GM23248 (cell line): ENCODE data around the gene STAG1. TPM values are rescaled to one million over a fixed set of nuclear protein-coding genes. Genes with fewer than 3 reads are reported as not detected.
"Not testable (repeated sequence)": the region's sequence is repeated elsewhere in the genome, so short reads cannot be mapped to it uniquely, and the experiment has no call there.

ENCODE experiments used
- DNase-seq: peaks from one replicate; pipeline ENCODE4 v3.0.0-alpha.2; 2015
- H2AFZ ChIP-seq: fragments of 200-600 bp; sonication (generic); 2 replicates; pipeline ENCODE4 v1.6.1; 2016; ENCODE audit warnings: antibody characterized with exemption
- H3F3A ChIP-seq: fragments of 200-600 bp; sonication (generic); 2 replicates; pipeline ENCODE4 v1.6.1; 2016; ENCODE audit warnings: mild to moderate bottlenecking, antibody characterized with exemption, mixed run types; ENCODE audit not compliant: insufficient read depth
- H3K27ac ChIP-seq: fragments of 200-600 bp; sonication (generic); 2 replicates; pipeline ENCODE4 v1.5.1; 2016; ENCODE audit warnings: mild to moderate bottlenecking
- H3K27me3 ChIP-seq: fragments of 200-600 bp; sonication (generic); replicated peaks from 2 replicates; pipeline ENCODE4 v1.6.1; 2016; ENCODE audit warnings: mild to moderate bottlenecking; ENCODE audit not compliant: insufficient read depth
- H3K36me3 ChIP-seq: fragments of 200-600 bp; sonication (generic); 2 replicates; pipeline ENCODE4 v1.6.1; 2016; ENCODE audit warnings: low read depth, mild to moderate bottlenecking
- H3K4me1 ChIP-seq: fragments of 200-600 bp; sonication (generic); 2 replicates; pipeline ENCODE4 v1.6.1; 2016; ENCODE audit warnings: mild to moderate bottlenecking; ENCODE audit not compliant: insufficient read depth
- H3K4me2 ChIP-seq: fragments of 200-600 bp; sonication (generic); one replicate; pipeline ENCODE4 v1.6.1; 2016; ENCODE audit warnings: mild to moderate bottlenecking; ENCODE audit not compliant: unreplicated experiment
- H3K4me3 ChIP-seq: fragments of 200-600 bp; sonication (generic); 2 replicates; pipeline ENCODE4 v1.5.1; 2016; ENCODE audit warnings: mild to moderate bottlenecking
- H3K79me2 ChIP-seq: fragments of 200-600 bp; sonication (generic); 2 replicates; pipeline ENCODE4 v1.6.1; 2016; ENCODE audit warnings: mild to moderate bottlenecking; ENCODE audit not compliant: insufficient read depth
- H3K9ac ChIP-seq: fragments of 200-600 bp; sonication (generic); 2 replicates; pipeline ENCODE4 v1.6.1; 2016; ENCODE audit warnings: mild to moderate bottlenecking
- H3K9me2 ChIP-seq: fragments of 200-600 bp; sonication (generic); 2 replicates; pipeline ENCODE4 v1.6.1; 2016; ENCODE audit warnings: mixed run types, mild to moderate bottlenecking, moderate library complexity; ENCODE audit not compliant: insufficient read depth
- H3K9me3 ChIP-seq: fragments of 200-600 bp; sonication (generic); one replicate; pipeline ENCODE4 v1.6.1; 2017; ENCODE audit warnings: low read depth
- H4K20me1 ChIP-seq: fragments of 200-600 bp; sonication (generic); 2 replicates; pipeline ENCODE4 v1.6.0; 2016; ENCODE audit not compliant: insufficient read depth
- EZH2 ChIP-seq: fragments of 200-600 bp; sonication (generic); IDR thresholded peaks from 2 replicates; pipeline ENCODE4 v1.6.1; 2018; ENCODE audit warnings: antibody characterized with exemption, mild to moderate bottlenecking; ENCODE audit not compliant: insufficient read depth, poor library complexity, severe bottlenecking
- EZH2phosphoT487 ChIP-seq: fragments of 200-600 bp; sonication (generic); IDR thresholded peaks from 2 replicates; pipeline ENCODE4 v1.6.1; 2018; ENCODE audit warnings: antibody characterized with exemption, moderate library complexity, mild to moderate bottlenecking, low read depth; ENCODE audit not compliant: insufficient read depth
- WGBS, 2 experiments: methylation state at CpG; one replicate each; pipeline ENCODE4 v1.1.6; 2015 to 2017; ENCODE audit warnings: low lambda C conversion rate in 2 of 2, low coverage in 1 of 2; ENCODE audit errors: missing lambda C conversion rate in 2 of 2; 5-methylcytosine and 5-hydroxymethylcytosine counted together
- in situ Hi-C: fragments of 300-500 bp; cut with MboI; formaldehyde crosslinking; loops from 2 replicates; pipeline ENCODE4 v1.15.0; 2020
- polyA plus RNA-seq: library from polyadenylated mRNA; unstranded; fragments of >200 nt; fragmentation: Nextera tagmentation; extraction: Ambion mirVana; gene quantifications from 2 replicates; pipeline ENCODE4 v1.2.1, GENCODE V29; 2016
- total RNA-seq: library from RNA; depleted of rRNA; stranded (reverse); fragments of >200 nt; shearing (Covaris generic); gene quantifications from 2 replicates; pipeline ENCODE4 v1.2.3, GENCODE V29; 2014

STAG1 gene
- total and polyA plus RNA-seq, 2 experiments from 2014 or later = 21.1 to 39.7 TPM

DNA sequence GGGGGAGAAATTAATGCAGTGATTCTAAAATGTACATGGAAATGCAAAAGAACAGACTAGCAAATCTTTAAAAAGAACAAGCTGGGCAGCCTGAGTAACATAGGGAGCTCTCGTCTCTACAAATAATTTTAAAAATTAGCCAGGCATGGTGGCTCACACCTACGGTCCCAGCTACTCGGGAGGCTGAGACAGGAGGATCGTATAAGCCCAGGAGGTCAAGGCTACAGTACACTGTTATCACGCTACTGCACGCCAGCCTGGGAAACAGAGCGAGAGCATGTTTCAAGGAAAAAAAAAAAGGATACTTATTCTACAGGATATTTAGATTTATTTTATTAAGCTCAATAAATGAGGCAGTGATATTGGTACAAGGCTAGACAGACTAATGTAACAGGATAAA lies 40.9 kb downstream of the STAG1 start:
- Histone ChIP-seq H3K36me3 (0 out of 2 replicates have a peak, but pooled peaks cover 7% of the 10 kb centered on the region), H3K4me3 (no peak overlapping the region), H2AFZ (no peak overlapping the region), H3K27ac (no peak overlapping the region), H3K9ac (no peak overlapping the region), H3K9me2 (no peaks in the 10 kb centered on the region), H3K27me3 (no peaks in the 10 kb centered on the region), H3K9me3 (no peaks in the 10 kb centered on the region), H3F3A (no peaks in the 10 kb centered on the region), H3K79me2 (peaks cover 99% of the 10 kb centered on the region), H3K4me2 (no peak overlapping the region), H3K4me1 (no peaks in the 10 kb centered on the region), H4K20me1 (0 out of 2 replicates have a peak, but pooled peaks cover 5% of the 10 kb centered on the region)
- no peak for DNase-seq
- 95 to 98% methylated on average over 7 of the region's 7 CpGs for WGBS, 2 experiments
- in situ Hi-C loops = no loop called here
- TF ChIP-seq EZH2 (no peak), EZH2phosphoT487 (no peak)

DNA sequence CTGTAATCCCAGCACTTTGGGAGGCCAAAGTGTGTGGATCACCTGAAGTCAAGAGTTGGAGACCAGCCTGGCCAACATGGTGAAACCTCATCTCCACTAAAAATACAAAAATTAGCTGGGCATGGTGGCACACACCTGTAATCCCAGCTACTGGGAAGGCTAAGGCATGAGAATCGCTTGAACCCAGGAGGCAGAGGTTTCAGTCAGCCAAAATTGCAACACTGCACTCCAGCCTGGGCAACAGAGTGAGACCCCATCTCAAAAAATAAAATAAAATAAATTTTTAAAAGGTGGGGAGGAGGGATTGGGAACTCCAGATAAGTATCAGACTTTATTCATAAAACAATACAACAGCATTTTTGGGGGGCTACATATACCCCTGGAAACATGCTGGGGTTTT lies 42.4 kb downstream of the STAG1 start:
- H3K9ac ChIP-seq, H3K4me1 ChIP-seq, H3K9me3 ChIP-seq, H2AFZ ChIP-seq, in situ Hi-C loops, DNase-seq, H3F3A ChIP-seq, H3K9me2 ChIP-seq, H3K4me2 ChIP-seq, H3K27ac ChIP-seq, H3K4me3 ChIP-seq, H3K27me3 ChIP-seq, H3K36me3 ChIP-seq: not testable (repeated sequence)
- Histone ChIP-seq H3K79me2 (peaks cover 99% of the 10 kb centered on the region), H4K20me1 (peaks cover 11% of the 10 kb centered on the region; the same call in 1 of the 2 replicates)
- WGBS, 2 experiments = 100% methylated on average over 1 of the region's 1 CpG

DNA sequence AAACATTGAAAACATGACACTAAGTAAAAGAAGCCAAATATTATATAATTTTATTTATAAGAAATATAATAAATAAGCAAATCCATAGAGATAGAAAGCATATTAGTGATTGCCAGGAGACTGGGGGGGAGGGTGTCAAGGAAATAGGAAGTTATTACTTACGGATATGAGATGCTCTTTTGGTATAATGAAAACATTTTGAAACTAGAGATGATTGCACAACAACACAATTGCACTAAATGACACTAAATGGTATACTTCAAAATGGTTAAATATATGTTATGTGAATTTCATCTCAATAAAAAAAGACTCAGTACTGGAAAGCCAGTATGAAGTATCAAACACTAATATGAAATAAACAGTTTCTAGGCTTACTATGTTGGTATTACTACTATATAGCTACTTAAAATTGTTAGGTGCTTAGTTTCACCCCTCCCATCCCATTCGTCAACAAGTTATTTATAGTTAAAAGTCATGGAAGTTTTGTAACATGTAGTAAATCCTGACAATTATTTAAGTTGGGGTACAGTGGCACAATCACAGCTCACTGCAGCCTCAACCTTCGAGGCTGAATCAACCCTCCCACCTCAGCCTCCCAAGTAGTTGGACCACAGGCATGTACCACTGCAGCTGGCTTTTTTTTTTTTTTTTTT lies 43.7 kb downstream of the STAG1 start:
- Histone ChIP-seq H3F3A (no peaks in the 10 kb centered on the region), H3K79me2 (peaks cover 100% of the 10 kb centered on the region), H3K9me2 (no peaks in the 10 kb centered on the region), H3K4me2 (no peak overlapping the region), H4K20me1 (peaks cover 15% of the 10 kb centered on the region; the same call in 1 of the 2 replicates), H3K4me1 (no peaks in the 10 kb centered on the region), H3K9ac (no peak overlapping the region), H3K27ac (no peak overlapping the region), H3K4me3 (no peak overlapping the region), H3K36me3 (0 out of 2 replicates have a peak, but pooled peaks cover 10% of the 10 kb centered on the region), H3K9me3 (no peaks in the 10 kb centered on the region), H2AFZ (no peak overlapping the region), H3K27me3 (no peaks in the 10 kb centered on the region)
- 97 to 98% methylated on average over 3 of the region's 3 CpGs for WGBS, 2 experiments
- TF ChIP-seq EZH2phosphoT487 (no peak), EZH2 (no peak)
- in situ Hi-C loops = no loop called here
- DNase-seq = no peak

DNA sequence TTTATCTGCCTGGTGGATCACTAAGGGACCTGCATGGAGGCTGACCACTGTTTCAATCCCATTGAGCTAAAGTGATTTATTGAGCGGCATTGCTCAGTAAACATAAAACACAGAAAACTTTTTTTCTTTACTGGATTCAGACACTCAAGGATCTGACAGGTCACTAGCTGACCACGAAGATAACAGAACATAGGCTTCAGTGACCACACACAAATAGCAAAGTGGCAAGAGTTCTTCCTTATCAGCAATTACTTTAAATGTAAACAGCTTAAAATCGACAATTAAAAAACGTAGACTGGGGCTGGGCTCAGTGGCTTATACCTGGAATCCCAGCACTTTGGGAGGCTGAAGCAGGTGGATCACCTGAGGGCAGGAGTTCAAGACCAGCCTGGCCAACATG lies 48.7 kb downstream of the STAG1 start:
- WGBS, 2 experiments = 87 to 88% methylated on average over 4 of the region's 4 CpGs
- in situ Hi-C loops = no loop called here
- 0 out of 2 replicates have a peak, but pooled peaks cover 7% of the 10 kb centered on the region for H3K36me3 ChIP-seq
- H2AFZ ChIP-seq = no peak overlapping the region
- no peak overlapping the region for H3K4me3 ChIP-seq
- H3K4me2 ChIP-seq = no peak overlapping the region
- no peaks in the 10 kb centered on the region for H3K9me2 ChIP-seq
- no peaks in the 10 kb centered on the region for H3K4me1 ChIP-seq
- peaks cover 6% of the 10 kb centered on the region; the same call in 1 of the 2 replicates for H3F3A ChIP-seq
- no peak for TF ChIP-seq EZH2phosphoT487
- no peak for TF ChIP-seq EZH2
- H4K20me1 ChIP-seq = peaks cover 15% of the 10 kb centered on the region; the same call in 1 of the 2 replicates
- no peaks in the 10 kb centered on the region for H3K27me3 ChIP-seq
- DNase-seq = no peak
- no peaks in the 10 kb centered on the region for H3K9me3 ChIP-seq
- H3K9ac ChIP-seq = no peak overlapping the region
- no peak overlapping the region for H3K27ac ChIP-seq
- H3K79me2 ChIP-seq = peaks cover 100% of the 10 kb centered on the region
